GM19455 (cell line): Measurements from ENCODE around the gene GLIPR1.
"Not testable (repeated sequence)": the region's sequence is repeated elsewhere in the genome, so short reads cannot be mapped to it uniquely, and the experiment has no call there.

Source experiments
- ATAC-seq: cut with Tn5 transposase; IDR thresholded peaks from one replicate; pipeline ENCODE4 v1.9.1; 2021; ENCODE audit not compliant: unreplicated experiment

The GLIPR1 gene

DNA sequence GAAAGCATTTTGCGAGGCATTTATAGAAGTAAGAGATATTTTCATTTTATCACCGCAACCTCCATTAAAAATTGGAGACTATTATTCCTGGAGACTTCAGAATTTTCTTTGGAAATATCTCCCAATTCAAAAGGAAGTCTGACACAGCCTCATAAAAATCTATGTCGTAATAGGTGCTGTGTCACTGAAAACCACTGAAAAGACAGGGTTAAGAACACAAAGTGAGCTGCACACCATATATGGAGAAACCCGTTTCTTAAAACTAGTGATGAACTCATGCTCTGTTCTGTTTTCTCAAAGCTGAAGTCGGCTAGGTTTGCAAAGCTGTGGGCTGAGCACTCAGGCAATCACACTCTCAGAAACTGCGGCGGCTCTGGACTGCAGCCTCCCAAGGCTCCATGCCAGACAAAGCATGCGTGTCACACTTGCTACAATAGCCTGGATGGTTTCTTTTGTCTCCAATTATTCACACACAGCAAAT is at the start of gene GLIPR1:
Gene GLIPR1 (plus strand): TSS at position 287 of the 481 bp plus-strand sequence. CDS start 126 bp downstream, at position 413.
- ATAC-seq: peak; percentile 90

DNA sequence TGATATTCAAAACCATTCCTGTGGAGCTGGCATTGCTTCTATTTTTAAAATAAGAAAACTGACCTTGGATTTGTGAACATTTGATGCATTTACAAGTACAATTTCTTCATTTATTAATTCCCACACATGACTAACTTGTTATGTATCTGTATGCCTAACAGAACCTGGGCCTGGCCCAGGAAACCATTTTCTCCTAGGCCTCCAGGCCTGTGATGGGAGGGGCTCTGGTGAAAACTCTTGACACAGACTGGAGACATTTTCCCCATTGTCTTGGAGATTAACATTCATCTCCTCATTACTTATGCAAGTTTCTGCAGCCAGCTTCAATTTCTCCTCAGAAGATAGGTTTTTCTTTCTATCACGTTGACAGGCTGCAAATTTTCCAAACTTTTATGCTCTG is 47.6 kb upstream of the GLIPR1 start:
- ATAC-seq: no peak

DNA sequence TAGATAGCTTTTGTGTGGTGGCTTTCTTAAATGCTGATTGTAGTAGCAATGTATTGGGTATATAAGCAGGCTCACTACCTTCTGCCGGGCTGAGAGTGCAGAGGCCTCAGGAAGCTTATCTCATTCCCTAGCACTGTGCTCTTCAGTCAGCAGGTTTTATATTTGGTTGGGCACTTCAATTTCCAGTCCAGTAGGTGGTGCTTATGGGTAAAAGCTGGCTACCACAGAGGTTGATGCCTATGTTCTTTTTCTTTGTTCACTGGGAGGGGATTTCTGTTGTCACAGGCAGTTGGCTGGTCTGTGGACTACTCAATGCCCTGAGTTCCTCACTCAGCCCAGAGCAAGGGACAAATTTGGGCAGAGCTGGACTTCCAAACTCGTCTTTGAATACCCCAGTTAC is 43.0 kb upstream of the GLIPR1 start:
- no peak for ATAC-seq

DNA sequence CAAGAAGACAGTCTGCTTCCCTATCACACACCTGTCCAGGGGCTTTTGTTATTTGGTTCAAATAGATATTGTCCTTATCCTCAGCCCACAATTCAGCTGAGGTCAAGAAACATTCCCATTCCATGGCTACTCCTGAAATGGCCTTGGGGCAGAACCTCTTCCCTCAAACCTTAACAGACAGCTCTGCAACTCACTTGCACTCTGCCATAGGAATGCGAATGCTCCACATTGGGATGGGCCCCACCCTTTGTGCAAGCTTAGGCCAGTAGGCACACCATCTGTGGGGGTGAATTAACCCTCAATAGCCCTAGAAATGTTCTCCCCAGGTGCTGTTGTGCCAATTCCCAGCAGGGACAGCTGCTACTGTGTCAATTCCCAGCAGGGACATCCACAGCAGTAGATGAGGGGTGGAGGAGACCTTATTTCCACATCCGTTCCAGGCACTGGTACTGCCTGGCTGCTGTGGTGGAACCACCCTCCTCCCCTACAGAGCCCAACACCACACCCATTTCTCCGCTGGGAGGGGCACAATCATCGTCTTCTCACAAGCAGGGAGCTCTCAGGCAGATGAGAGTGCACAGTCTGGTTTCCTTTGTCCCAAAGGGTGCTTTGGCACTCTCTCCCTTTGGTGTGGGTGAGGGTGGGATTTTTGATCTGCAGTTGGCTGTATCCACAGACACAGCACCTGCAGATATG is 42.3 kb upstream of the GLIPR1 start:
- no peak for ATAC-seq

DNA sequence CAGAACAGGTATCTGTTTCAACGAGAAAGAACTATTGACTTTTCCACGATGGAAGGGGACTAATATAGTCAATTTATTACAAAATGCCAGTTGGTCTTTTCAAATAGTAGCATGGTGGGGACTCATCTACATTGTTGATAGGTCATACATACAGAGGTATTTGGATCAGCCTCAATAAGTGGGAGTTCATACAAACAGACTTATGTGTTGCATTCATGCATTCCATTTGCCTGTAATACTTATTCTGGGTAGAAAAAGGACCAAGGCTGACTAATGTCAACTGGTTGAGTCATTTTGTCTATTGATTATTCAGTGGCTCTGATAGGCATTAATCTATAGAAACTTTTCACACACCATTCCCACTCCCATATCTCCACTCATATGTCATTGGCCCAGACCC is 41.5 kb upstream of the GLIPR1 start:
- no peak for ATAC-seq

DNA sequence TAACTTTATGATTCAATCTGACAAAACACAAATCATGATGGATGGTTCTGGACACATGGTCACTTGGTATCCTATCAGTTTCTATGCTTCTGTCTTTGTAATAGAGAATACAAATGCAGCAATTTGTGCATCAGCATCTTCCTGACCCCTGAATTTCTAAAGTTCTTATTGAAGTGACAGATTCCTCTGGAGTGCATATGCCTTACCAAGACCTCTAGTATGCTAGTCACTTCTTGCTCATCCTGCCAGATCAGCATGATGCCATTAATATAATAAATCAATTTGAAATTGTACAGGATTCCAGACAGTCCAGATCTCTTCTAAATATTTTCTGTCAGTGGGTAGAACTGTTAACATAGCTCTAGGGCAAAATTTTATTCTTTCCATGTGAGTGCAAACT is 40.6 kb upstream of the GLIPR1 start:
- ATAC-seq: no peak

DNA sequence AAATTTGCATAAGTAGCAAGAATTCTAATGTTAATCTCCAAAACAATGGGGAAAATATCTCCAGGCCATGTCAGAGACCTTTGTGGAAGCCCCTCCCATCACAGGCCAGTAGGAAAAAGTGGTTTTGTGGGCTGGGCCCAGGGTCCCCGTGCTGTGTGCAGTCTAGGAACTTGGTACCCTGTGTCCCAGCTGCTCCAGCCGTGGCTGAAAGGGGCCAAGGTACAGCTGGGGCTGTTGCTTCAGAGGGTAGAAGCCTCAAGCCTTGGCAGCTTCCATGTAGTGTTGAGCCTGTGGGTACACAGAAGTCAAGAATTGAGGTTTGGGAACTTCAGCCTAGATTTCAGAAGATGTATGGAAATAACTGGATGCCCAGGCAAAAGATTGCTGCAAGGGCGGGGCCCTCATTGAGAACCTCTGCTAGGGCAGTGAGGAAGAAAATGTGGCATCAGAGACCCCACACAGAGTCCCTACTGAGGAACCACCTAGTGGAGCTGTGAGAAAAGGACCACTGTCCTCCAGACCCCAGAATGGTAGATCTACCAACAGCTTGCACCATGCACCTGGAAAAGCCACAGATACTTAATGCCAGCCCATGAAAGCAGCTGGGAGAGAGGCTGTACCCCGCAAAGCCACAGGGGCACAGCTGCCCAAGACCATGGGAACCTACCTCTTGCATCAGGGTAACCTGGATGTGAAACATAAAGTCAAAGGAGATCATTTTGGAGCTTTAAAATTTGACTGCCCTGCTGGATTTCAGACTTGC is 38.7 kb upstream of the GLIPR1 start:
- not testable (repeated sequence) for ATAC-seq

DNA sequence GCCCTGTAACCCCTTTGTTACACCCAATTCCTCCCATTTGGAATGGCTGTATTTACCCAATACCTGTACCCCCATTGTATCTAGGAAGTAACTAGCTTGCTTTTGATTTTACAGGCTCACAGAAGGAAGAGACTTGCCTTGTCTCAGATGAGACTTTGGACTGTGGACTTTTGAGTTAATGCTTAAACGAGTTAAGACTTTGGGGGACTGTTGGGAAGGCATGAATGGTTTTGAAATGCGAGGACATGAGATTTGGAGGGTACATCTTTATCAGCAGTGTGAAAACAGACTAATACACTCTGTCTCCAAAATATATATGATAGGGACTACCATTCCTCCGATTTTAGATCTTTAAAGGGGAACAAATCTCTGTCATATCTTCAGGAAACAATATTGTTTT is 38.1 kb upstream of the GLIPR1 start:
- ATAC-seq: not testable (repeated sequence)

DNA sequence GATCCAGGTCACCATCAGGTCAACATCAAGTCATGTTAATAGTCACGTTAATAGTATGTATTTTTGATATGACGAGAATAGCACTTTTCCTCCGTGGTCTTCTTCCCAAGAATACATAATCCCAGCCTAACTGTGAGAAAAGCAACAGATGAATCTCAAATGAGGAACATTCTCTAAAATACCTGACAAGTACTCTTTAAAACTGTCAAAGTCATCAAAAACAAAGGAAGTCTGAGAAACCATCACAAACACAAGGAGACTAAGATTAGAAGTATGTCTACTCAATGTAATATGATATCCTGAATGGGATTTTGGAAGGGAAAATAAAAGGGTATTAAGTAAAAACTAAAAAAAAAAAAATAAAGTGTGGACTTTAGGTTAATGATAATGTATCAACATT is 36.8 kb upstream of the GLIPR1 start:
- no peak for ATAC-seq

DNA sequence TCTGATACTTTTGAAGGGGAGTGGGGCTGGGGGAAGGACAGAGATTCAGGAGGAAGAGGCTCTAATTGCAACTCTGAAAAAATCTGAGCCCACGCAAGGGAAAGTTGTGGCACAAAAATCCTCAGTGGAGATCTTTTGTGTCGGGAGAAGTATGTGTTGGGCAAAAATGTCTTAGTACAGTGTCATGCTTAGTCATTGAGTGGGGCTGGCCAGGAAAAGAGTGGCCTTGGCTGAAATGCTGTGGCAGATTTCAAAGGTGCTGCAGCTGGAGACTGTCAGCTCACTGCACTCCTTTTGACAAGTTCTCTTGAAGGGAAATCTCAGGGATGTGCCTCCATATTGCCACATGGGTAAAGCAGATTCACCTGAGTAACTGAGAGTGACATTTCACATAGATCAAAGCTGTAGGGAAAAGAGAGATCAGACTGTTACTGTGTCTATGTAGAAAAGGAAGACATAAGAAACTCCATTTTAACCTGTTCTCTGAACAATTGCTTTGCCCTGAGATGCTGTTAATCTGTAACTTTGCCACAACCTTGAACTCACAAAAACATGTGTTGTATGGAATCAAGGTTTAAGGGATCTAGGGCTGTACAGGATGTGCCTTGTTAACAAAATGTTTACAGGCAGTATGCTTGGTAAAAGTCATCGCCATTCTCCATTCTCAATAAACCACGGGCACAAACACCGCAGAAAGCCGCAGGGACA is 36.0 kb upstream of the GLIPR1 start:
- ATAC-seq: no peak

DNA sequence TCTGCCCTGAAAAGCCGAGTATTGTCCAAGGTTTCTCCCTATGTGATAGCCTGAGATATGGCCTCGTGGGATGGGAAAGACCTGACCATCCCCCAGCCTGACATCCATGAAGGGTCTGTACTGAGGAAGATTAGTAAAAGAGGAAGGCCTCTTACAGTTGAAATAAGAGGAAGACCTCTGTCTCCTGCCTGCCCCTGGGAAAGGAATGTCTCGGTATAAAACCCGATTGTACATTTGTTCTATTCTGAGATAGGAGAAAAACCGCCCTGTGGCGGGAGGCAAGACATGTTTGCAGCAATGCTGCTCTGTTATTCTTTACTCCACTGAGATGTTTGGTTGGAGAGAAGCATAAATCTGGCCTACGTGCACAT is 35.4 kb upstream of the GLIPR1 start:
- ATAC-seq: not testable (repeated sequence)

DNA sequence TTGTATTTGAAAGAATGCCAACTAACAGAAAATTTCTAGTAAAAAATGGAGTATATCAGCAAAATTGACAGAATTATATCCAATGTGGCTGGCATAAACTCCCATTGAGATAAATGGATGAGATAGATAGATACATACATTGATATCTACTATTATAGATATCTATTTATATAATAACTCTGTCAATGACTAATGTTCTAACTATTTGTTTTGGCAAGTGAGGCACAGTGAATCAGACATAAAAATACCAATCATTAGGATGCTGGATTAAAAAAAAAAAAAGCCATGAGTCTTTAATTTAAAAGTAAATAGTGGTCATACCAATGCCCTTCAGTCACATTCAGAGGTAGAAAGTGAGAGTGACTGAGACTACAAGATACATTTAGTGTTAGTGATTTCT is 33.7 kb upstream of the GLIPR1 start:
- no peak for ATAC-seq

DNA sequence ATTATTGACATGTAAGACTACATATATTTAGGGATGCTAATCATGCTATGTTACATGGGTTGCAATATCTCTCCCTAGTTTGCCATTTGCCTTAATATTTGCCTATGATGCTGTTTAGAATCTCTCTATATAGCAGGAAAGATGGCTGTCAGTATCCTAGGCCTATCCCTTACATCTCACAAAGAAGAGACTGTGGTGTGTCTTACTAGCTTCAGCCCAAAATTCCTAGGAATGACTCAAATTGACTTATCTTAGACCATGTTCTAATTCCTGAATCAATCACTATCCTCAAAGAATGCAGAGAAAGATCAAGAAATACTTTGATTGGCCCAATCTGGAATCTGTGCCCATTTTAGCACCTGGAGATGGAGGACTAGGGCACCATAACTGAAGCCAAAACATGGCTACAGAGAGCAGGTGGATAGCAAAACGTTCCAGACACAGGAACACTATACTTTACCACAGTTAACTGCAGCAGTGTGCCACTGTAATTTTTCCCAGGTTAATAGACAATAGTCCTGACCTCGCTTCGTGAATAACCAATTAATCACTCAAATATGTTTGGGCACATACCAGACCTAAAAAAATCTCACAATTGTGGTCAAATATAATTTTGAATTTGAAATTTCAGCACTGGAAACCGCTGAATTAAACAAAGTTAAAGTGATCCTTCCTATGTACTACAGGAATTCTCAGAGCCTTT is 32.7 kb upstream of the GLIPR1 start:
- no peak for ATAC-seq

DNA sequence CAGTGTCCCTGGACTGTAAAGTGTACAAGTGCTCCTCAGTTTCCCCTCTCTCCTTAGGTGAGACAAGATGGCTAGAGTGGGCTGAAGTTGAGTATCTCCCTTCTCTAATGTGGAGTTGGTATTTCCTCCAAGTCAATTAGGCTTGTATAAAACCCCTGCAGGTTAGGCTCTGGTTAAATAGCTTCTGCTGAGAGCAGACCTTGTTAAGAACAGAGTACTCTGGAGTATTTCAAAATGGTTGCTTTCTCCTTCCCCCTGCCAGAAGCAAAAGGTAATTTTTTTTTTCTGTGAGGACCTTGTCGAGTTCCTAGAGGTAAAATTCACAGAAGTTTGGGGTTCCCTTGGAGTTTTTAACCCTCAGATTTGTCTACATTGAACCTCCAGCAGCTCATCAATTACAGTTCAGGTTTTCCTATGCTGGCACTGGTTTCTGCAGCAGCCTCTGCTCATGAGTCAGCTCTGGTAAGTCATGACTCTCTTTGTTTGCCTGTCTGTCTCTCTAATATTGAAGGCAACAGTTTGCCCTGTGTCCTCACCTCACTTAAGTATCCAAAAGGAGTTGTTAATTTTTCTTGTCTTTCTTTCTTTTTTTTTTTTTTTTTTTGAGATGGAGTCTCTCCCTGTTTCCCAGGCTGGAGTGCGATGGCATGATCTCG is 27.8 kb upstream of the GLIPR1 start:
- no peak for ATAC-seq

DNA sequence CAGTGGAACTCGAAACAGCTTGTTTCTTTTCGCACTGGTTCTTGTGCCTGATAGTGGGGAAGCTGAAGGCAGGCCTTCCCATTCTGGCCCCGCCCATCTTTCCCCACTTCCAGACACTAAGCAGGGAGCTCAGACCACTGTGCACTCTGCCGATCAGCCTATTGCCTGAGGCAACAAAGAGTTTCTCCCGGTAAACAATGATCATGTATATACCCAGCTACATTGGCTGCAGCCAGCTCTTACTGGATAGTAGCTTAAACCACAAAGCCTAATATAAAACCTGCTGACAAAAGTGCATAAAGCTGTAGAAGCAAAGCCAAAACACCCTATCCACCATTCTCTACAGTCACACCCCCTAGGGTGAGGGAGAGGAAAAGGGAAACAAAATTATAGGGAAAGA is 24.7 kb upstream of the GLIPR1 start:
- no peak for ATAC-seq

DNA sequence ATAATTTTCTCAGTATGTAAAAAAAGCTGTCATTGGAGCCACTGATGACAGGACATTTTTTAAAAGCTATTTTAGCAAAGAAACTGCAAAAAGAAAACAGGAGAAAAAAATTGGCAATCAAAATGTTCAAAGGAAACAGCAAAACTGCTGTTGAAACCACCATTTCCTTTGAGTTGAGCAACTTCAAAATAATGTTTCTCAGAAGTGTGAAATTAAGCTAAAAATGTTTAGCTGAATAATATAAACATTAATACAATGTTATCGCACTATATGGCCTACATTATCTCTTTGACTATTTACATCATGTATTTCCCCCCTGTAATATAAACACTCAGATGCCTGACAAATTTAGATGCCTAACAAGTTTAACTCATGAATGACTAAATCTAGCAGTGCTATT is 23.4 kb upstream of the GLIPR1 start:
- no peak for ATAC-seq

DNA sequence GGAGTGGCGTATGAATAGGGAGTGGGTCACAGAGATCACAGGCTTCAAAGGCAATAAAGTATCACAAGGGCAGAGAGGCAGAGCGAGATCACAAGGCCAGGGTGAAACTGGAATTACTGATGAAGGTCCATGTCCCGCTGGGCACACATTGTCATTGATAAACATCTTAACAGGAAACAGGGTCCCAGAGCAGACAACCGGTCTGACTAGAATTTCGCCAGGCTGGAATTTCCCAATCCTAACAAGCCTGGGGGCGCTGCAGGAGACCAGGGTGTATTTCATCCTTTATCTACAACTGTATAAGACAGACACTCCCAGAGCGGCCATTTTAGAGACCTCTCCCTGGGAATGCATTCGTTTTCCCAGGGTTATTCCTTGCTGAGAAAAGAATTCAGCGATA is 22.7 kb upstream of the GLIPR1 start:
- ATAC-seq: not testable (repeated sequence)

DNA sequence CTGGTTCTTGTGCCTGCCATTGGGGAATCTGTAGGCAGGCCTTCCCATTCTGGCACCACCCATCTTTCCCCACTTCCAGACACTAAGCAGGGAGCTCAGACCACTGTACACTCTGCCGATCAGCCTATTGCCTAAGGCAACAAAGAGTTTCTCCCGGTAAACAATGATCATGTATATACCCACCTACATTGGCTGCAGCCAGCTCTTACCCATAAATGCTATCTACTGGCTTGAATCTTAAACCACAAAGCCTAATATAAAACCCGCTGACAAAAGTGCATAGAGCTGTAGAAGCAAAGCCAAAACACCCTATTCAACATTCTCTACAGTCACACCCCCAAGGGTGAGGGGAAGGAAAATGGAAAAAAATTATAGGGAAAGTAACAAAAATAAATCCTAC is 20.8 kb upstream of the GLIPR1 start:
- ATAC-seq: no peak

DNA sequence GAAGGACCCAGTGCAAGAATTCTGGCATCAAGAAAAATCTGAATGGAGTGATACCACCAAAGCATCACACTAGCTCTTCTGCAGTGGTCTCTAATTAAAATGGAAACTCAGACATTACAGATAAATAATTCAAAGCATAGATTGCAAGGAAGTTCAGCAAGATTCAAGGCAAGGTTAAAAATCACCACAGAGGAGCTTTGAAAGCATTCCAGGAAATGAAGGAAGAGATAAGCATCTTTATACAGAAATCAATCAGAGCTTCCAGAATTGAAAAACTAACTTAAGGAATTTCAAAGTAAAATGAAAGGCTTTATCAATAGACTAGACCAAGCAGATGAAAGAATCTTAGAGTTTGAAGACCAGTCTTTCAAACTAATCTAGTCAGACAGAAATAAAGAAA is 20.4 kb upstream of the GLIPR1 start:
- ATAC-seq: no peak
